ENCODE data around the gene CNBP. TPM values are rescaled to one million over a fixed set of nuclear protein-coding genes. Genes with fewer than 3 reads are reported as not detected.
A peak's percentile ranks its signal among the peaks of the same experiment; 100 is the strongest.

The CNBP gene
- total and polyA plus RNA-seq, 2 of the 13 experiments (the other 11 are each of a cell fraction or from before 2014, with no cell fraction given), result 282 to 354 TPM

- TF ChIP-seq ARID3A (IDR thresholded peaks at IDR 0.05; ENCODE audit: low read depth, low read length), result peak; percentile 95
- peak; percentile 98 for TF ChIP-seq ZNF292 (CRISPR knock-in tag; IDR thresholded peaks at IDR 0.05; ENCODE audit: borderline replicate concordance, low read depth)
- TF ChIP-seq HMG20A (CRISPR knock-in tag; IDR thresholded peaks at IDR 0.05; ENCODE audit: borderline replicate concordance), result peak; percentile 83; the same call in 1 of the 2 replicates
- TF ChIP-seq PRDM10 (CRISPR knock-in tag; IDR thresholded peaks at IDR 0.05; ENCODE audit: low read depth), result no peak
- TF ChIP-seq ARID5B (CRISPR knock-in tag; IDR thresholded peaks at IDR 0.05), result peak; percentile 82
- TF ChIP-seq PTBP1 (IDR thresholded peaks at IDR 0.05; ENCODE audit: low read depth, low read length, poor library complexity, severe bottlenecking), result no peak
- no peak for TF ChIP-seq BATF2 (CRISPR knock-in tag; IDR thresholded peaks at IDR 0.05)
- no peak for TF ChIP-seq ATF5 (CRISPR knock-in tag; IDR thresholded peaks at IDR 0.05; ENCODE audit: low read depth)
- no peak for TF ChIP-seq SMAD1 (CRISPR knock-in tag; IDR thresholded peaks at IDR 0.05; ENCODE audit: borderline replicate concordance, low read depth)
- no peak for TF ChIP-seq ZC3H4 (CRISPR knock-in tag; IDR thresholded peaks at IDR 0.05; ENCODE audit: borderline replicate concordance)
- no peak for TF ChIP-seq ZNF136 (CRISPR knock-in tag; IDR thresholded peaks at IDR 0.05; ENCODE audit: low read depth)
- TF ChIP-seq ETV6 (CRISPR knock-in tag; conservative IDR thresholded peaks at IDR 0.05), result 0 out of 2 replicates have a peak, but pooled peaks have one; percentile 51
- peak; percentile 45; the same call in 1 of the 2 replicates for TF ChIP-seq HBP1 (CRISPR knock-in tag; IDR thresholded peaks at IDR 0.05; ENCODE audit: low read depth)
- TF ChIP-seq ZNF552 (CRISPR knock-in tag; IDR thresholded peaks at IDR 0.05; ENCODE audit: borderline replicate concordance), result no peak
- no peak for TF ChIP-seq ZSCAN25 (CRISPR knock-in tag; IDR thresholded peaks at IDR 0.05)
- no peak for TF ChIP-seq ZNF576 (CRISPR knock-in tag; IDR thresholded peaks at IDR 0.05)
These were observed 41.3 kb upstream of the CNBP start (continued) for GRCh38 chr3:129224984-129225393.

Data from HepG2 (cell line).